Stimulated activated CD8-positive, alpha-beta memory T cell treated with anti-CD3 and anti-CD28 coated beads, Interleukin-4, amount 100 ng/mL, for 48 hours (primary cell): ENCODE measurements around the gene IPPK.
"Not testable (repeated sequence)": the region's sequence is repeated elsewhere in the genome, so short reads cannot be mapped to it uniquely, and the experiment has no call there.

Source experiments
- DNase-seq: peaks from one replicate; pipeline ENCODE4 v3.0.0-alpha.2; 2020

The IPPK gene

DNA sequence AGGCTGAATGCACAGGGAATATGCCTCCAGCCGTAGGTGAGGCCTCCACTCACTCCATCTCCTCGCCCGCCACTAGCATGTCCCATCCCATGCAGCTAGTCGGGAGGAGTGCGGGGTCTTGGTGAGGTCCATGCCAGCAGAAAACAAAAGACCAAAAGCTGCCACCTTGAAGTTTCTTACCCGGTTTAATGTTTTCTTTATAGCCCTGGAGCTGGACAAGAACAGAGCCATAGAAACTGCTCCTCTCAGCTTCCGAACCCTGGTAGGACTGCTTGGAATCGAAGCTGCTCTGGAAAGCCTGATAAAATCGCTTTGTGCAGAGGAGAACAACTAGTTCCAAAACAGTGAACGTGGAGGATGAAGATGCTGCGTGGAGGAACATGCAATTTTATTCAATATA, 57.1 kb downstream of the IPPK start:
- DNase-seq = no peak

DNA sequence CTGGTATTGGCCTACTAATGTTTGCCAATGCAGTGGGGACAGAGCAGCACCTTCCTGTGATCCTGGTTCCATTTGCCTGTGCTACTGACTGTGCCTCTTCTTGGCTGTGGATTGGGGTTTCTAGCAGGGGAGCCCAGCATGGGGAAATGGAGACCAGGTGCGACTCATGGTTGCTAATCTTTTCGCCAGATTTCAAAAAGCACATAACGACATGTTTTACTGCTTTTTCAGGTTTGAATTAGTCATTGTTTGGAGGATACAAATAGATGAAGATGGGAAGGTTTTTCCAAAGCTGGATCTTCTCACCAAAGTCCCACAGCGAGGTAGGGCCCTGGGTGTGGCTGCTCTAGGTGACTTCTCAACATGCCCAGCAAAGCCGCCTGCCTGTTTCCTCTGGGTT, 57.6 kb downstream of the IPPK start:
- DNase-seq = no peak

DNA sequence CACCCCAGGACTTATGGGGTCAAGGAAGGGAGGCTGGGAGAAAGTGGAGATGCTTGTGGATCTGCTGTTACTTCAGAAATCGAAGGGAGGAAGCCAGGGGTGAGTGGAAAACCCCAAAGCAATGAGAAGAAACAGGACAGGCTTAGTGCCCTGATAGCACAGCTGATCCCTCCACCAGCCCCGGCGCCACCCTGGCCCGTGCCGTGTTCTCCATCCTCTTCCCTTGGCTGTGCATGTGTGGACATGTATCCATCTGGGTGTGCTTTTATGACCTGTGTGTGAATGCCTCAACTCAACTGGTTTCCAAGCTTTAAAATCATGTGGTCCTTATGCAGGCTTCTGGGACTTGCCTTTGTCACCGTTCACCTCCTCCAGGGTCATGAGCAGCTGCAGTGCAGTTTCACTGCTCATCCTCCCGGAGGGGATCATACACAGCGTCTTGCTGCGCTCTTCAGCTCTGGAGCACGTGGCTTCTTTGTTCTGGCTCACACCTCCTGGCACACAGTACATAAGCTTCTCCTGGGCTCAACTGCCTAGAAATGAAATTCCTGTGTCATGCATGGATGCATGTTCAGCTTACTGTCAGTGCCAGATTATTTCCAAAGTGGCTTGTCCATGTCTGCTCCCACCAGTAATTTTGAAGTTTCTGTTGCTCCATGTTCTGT, 58.2 kb downstream of the IPPK start:
- DNase-seq = no peak

DNA sequence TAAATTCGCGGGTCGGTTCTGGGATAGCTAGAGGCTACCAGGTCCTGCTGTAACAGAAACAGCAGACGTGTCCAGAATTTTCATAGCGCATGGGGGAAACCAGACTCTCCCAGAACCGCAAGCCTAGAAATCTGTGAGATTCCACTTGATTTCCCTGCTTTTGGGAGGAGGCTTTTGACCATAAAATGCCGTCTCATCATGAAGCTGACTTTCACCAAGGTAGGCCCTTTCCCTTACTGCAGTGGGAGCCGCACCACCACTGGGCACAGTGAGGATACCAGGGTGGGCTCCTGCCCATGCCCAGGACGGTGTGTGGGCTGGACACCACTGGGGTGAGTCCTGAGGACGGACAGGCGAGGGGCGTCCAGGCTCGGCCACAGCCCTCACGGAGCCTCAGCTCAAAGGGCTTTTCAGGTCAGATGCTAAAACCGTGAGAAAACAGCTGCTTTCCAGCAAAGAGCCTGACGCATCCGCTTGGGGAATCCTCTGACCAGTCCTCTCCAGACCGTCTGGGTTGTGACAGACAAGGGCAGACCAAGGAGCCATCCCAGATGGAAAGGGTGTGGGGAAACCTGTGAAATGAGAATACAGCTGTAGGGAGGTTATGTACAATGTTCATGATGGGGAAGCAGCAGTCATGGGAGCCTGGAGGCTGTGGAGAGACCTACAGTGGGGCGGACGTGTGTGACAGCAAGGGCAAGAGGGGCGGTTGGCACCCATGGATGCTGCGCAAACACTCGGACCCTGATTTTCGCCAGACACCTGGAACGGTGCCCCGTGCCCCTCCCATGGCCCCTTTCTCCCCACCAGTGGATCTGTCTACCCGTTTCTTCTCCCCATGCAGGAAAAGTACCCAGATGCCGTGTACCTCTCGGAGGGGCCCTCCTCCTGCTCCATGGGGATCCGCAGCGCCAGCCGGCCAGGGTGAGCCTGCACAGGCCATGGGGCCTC, 59.2 kb downstream of the IPPK start:
- no peak for DNase-seq

DNA sequence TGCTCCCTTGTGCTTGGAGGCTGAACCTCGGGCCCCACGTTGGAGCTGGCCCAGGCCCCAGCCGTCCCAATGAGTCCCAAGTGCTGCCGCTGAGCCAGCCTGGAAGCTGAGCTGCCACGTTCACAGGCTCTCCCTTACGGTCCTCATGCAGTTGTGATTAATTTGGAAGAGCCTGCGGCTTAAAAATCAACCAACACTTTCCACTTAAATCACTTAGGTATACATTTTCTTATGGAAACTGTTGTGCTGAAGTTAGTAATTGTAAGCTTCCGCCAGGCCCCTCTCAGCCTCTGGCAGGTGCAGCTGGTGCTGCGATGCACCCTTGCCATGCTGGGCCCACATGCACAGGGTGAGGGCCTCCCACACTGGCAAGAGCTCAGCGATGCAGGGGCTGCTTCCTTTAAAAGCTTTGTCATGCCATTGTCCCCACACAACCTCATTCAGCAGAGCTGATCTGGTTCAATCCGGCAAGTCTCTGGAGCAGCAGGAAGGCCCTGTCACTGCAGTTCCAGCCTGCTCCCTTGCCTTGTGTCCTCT, 61.0 kb downstream of the IPPK start:
- DNase-seq = no peak

DNA sequence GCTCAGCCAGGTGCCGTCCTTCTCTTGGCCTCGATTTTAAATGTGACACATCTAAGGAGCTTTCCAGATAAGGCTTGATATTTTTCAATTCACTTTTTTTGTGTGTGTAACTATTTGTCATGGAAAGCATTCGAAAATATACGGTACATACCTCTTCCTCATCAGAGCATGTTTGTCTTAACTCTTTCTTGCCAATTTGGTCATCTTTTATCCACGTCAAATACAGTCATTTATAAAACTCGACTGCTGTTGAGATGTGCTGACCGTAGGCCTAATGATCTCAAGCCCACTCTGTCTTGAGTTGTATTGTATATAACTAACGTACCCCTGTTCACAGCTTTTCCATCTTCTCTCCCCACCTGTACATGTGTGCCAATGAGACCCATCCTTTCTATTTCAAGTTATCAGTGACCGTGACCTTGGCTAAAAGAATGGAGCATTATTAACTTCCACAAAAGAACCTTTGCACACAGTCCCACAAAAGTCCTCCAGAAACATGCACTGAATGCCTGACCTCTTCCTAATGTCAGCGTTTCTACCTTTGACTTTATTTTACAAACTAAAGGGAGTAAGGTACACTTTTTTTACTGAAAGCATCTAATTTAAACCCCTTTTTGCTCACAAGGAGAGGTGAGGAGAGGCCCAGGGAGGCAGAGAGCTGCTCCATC, 61.6 kb downstream of the IPPK start:
- no peak for DNase-seq

DNA sequence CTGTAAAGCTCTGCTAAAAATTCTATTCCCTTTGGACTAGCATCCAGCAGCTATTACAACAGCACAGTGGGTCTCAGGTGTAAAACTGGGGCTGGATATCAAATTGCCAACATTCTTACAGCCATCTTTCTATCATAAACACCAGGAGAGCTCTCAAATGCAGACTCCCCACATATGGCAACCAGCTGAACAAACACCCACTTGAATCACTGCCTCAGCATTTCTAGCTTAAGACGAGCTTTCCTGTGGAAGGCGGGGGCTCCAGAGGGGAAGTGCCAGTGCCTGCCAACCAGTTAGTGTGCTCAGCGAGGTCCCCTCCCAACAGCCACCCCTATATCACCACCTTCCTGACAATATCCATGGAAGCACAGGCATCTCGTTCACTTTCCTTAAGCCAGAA, 62.2 kb downstream of the IPPK start:
- DNase-seq = no peak

DNA sequence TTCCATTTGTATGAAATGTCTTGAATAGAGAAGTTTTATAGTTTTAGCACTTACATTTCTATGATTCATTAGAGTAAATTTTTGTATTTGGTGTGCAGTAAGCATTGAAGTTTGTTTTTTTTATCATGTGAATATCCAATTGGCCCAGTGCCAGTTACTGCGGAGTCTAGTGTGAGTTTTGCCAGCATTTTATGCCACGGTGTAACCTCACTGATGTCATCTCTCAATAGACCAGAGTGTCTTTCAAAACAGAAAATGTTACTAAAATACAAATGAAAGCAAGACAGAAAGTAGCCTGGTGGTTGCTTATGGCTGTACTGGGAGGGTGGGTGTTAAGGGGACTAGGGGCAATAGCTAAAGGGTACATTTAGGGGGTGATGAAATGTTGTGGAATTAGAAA, 62.8 kb downstream of the IPPK start:
- no peak for DNase-seq

DNA sequence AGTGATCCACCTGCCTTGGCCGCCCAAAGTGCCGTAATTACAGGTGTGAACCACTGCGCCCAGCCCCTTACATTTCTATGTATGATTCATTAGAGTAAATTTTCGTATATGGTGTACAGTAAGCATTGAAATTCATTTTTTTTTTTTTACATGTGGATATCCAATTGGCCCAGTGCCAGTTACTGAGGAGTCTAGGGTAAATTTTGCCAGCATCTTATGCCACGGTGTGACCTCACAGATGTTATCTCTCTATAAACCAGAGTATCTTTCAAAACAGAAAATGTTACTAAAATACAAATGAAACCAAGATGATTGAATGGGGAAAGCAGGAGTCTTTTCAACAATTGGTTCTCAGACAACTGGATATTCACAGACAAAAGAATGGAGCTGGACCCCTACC, 64.7 kb downstream of the IPPK start:
- no peak for DNase-seq

DNA sequence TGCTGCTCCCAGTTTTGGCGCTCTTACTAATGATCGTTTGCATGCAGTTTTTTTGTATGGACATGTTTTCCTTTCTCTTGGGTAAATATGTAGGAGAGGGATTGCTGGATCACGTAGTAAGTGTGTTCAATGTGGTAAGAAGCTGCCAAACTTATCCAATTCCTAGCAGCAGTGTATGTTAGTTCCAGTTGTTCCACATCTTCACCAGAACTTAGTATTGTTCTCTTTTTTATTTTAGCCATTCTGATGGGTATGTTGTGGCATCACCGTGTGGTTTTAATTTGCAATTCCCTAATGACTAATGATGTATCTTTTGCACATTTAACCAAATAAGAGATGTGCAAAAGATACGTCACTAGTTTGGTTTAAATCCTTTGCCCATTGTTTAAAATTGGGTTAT, 65.9 kb downstream of the IPPK start:
- no peak for DNase-seq

DNA sequence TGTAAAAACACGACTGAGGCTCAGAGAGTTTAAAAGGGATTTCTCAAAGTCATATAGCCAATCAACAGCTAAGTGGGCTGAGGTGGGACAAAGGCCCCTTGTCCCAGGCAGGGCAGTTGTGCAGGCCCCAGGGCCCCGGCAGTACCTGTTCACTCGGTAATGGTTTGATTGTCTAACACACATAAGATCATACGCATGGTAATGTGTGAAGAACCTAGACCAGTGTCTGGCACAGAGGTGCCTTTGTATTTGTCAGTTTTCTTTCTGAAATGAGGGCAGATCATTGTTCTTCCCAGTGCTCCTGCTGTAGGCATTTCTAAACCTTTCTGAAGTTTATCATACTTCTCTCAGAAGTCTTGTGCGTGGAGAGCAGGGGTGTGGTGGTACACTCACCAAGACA, 66.8 kb downstream of the IPPK start:
- no peak for DNase-seq

DNA sequence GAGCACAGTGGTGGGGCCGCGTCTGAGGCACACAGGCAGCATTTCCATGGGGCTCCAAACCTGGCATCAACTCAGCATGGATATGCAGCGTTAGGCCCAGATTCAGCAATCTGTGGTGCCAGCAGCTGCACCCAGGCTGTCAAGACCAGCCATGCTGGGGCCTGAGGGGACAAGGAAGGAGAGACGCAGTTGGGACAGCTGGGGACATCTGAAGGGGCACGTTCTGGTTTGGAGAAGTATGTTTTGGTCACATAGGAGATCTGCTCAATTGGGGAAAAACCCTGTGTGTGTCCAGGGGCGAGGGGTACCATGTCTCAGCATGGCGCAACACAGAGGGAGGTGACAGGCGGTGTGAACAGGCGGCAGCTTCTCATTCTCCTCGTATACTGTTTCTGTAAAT, 67.5 kb downstream of the IPPK start:
- no peak for DNase-seq

DNA sequence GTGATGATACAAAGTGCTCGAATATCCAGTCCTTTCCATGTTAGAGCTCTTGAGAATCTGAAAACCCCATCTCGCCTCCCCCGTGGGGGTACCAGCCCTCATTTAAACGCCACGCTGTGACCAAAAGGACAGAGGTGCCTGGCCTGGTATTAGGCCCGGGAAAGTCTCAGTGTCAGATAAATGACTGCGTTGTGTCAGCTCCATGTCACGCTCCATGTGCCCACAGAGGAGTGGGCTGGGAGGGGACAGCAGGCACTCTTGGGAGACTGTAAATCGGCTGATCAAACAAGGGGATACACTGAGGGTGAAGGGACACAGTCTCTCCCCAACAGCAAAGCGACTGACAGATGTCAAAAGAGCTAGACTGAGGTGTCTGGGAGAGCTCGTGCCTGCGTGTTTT, 68.5 kb downstream of the IPPK start:
- no peak for DNase-seq

DNA sequence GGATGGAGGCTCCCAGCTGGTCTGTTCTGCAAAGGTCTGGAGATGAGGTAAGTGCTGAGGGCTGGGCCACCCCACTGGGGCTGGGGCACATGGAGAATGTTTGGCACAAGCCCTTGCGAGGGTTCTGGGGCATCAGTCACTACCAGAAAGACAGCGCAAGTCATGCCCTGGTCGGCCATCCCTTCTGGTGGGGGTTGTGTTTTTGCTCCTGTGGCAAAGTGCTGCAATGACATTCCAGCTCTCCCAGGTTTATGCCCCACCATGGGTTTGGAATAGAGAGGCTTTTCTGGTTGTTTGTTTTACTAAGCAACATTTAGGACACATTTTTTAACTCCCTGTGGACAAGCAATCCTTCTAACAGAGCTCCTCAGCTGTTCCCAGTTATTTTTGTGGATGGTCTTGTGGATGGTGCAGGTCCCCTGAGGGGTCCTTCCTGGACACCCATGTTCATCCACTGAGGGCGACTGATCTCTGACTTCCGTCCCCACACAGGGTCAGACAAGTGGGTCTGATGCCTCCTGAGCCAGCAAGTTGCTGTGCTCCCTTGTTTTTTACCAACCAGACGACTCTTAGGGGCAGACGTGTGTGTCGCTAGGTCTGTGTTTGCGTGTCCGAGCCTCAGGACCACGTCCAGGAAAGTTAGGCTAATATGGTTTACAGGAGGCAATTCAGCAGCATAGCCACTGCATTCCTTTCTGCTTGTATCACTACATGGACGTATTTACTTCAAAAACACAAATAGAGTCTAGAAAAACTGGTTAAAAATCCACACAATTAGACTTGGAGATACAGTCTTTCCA, 69.3 kb downstream of the IPPK start:
- DNase-seq = no peak

DNA sequence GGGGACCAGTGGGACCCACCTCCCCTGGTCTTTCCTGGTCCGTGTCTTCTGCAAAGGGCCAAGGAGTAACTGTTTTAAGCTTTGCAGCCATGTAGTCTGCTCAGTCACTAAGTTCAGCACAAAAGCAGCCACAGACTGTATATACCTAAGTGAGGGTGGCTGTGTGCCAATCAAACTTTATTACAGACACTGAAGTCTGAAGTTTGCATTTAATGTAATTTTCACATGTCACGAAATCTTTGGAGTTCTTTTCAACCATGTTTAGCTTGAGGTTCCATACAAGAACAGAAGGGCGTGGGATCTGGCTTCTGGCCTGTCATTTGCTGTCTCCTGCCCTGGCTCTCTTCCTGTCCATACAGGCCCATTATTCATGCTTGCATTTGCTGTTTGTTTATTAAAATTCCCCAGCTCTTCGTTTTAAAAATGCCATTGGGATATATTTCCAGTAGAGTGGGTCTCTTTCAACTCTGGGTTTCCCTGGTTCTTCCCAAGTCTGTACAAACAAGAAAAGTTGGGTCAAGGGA, 69.9 kb downstream of the IPPK start:
- no peak for DNase-seq

DNA sequence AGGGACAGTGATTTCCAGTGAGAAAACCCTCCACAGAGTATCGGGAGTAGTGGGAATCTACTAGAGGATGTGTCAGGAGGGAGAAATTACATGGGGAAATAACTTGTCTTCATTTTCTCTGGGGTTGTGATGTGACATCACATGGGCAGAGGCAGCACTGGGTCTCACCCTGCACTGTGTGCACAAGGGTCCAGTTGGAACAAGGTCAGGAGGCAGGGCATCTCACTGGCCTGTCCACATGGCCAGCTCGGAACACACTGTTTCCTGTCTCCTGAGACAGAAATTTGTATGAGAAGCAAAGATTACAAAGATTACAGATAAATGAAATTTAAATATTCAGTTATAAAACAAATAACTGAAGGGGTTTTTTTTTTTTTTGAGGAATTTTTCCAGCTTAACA, 71.5 kb downstream of the IPPK start:
- no peak for DNase-seq

DNA sequence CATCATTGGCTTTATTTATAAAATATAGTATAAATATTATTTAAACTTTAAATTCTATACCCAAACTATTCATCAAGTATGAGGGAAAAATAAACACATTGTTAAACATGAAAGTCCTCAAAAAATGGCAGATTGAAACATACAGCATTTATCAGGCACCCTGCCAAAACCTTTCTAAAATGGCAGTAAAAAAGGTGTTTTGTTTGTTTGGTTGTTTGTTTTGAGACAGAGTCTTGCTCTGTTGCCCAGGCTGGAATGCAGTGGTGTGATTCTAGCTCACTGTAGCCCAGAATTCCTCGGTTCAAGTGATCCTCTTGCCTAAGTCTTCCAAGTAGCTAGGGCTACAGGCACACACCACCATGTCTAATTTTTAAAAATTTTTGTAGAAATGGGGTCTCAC, 74.0 kb downstream of the IPPK start:
- no peak for DNase-seq

DNA sequence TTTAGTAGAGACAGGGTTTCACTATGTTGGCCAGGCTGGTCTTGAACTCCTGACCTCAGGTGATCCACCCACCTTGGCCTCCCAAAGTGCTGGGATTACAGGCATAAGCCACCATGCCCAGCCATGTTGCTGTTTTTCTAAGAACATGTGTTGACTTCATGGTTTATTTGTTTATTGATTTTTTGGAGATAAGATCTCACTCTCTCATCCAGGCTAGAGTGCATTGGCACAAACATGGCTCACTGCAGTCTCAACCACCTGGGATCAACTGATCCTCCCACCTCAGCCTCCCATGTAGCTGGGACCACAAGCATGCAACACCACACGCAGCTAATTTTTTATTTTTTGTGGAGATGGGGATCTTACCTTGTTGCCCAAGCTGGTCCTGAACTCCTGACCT, 74.9 kb downstream of the IPPK start:
- DNase-seq = not testable (repeated sequence)

DNA sequence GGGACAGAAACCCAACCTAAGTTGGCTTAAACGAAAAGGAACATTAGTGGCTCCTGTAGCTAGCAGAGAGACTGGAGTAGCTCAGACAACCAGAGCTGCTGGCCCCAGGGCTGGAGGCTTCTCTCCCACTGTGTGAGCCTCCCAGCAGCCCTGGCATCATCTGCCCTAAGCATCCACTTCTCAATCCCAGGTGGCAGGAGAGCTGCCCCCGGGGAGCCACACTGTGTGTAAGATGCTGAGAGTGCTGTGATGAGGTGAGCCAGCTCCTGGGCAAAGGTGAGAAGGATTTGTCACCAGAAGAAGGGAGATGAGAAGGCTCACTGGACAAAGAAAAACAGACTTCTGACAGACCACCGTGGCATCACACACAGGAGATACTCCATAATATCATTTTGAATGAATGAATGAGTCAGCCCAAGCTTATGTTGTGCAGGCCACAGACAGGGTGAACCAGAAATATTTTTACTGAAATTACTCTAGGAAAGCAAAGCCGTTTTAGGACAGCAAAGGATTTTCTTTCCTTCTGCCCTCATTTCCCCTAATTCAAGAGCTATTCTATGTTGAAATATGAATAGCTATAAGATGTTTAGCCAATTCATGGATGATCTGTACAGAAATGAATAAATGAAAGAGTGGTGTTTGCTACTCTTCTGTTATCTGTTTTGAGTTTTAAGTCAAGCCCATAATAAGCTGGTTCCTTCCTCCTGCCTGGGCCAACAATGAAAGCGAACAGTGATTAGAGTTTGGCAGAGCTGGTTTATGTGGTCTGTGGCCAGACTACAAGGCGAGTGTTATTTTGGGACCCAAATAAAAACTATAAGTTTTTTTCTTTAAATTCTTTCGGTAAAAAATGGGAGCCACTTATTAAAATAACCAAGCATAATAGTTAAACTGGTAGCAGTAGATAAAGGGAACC, 76.7 kb downstream of the IPPK start:
- no peak for DNase-seq

DNA sequence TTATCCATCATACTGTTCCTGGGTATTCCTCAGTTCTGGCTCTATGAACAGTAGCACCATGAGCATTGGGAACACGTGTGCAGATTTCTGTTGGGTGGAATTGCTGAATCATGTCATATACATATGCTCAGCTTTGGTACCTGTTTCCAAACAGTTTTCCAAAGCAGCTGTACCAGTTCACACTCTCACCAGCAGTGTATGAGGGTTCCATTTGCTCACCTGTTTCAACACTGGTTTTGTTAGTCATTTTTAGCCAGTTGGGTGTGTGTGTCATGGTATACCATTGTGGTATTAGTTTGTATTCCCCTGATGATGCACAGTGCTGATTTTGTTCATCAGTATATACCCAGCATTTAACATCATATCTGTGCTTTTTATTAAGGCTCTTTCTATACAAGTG, 77.4 kb downstream of the IPPK start:
- DNase-seq = no peak

DNA sequence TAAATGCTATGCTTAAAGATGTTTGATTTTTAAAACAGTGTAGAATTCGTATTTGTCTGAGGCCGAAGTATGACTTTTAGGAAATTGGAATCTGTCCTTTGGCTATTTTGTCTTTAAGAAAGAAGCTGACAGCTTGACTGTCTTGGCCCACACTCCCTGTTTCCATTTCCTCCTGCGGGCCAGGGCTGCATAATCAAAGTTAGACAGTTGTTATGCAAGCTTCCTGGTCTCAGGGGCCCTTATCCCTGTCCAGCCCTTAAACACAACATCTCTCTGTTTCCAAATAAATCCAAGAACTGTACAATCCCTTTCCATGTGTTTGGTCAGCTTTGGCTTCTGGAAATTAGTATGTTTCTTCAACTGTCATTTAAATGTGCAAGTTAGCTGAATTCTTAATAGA, 79.6 kb downstream of the IPPK start:
- no peak for DNase-seq
